PC-9 (cell line): Measurements from ENCODE around the gene WBP11.
"Not testable (repeated sequence)": the region's sequence is repeated elsewhere in the genome, so short reads cannot be mapped to it uniquely, and the experiment has no call there.

ENCODE experiments used
- CTCF ChIP-seq: fragments of 200-600 bp; sonication (generic); conservative IDR thresholded peaks from 2 replicates; pipeline ENCODE4 v1.6.1; 2017; ENCODE audit warnings: mixed run types, antibody characterized with exemption, mild to moderate bottlenecking, moderate library complexity
- EZH2 ChIP-seq: fragments of 200-600 bp; sonication (generic); IDR thresholded peaks from 2 replicates; pipeline ENCODE4 v1.8.0; 2017; ENCODE audit warnings: antibody characterized with exemption, low read depth

GRCh38 chr12:14759711-14760280 lies 43.5 kb downstream of the WBP11 start:
- TF ChIP-seq CTCF, EZH2: not testable (repeated sequence)
